Right cardiac atrium (tissue), 5 donors: ENCODE measurements around the gene JMJD6. TPM values are rescaled to one million over a fixed set of nuclear protein-coding genes. Genes with fewer than 3 reads are reported as not detected.
"Not testable (repeated sequence)": the region's sequence is repeated elsewhere in the genome, so short reads cannot be mapped to it uniquely, and the experiment has no call there.

Experiments
- ATAC-seq, 2 donors: fragments of 200-7000 bp; cut with Tn5 transposase; one replicate each; pipeline versions ENCODE4 v1.8.0 to v1.9.1; 2020; ENCODE audit warnings: moderate library complexity in 2 of 2, mild to moderate bottlenecking in 1 of 2
- DNase-seq, 3 donors: peaks; one replicate each; pipeline ENCODE4 v3.0.0-alpha.2; 2020
- H3K27ac ChIP-seq: one replicate; pipeline ENCODE4 v1.5.1; 2013; ENCODE audit warnings: mild to moderate bottlenecking, low read length, control low read depth, moderate library complexity
- H3K27me3 ChIP-seq: one replicate; pipeline ENCODE4 v1.6.1; 2013; ENCODE audit not compliant: control insufficient read depth, insufficient read depth
- H3K4me1 ChIP-seq: one replicate; pipeline ENCODE4 v1.6.1; 2013; ENCODE audit warnings: low read length; ENCODE audit not compliant: control insufficient read depth, insufficient read depth
- H3K4me3 ChIP-seq: one replicate; pipeline ENCODE4 v1.5.1; 2013; ENCODE audit warnings: low read length, control low read depth
- H3K9me3 ChIP-seq: one replicate; pipeline ENCODE4 v1.6.1; 2013; ENCODE audit warnings: low read length; ENCODE audit not compliant: control insufficient read depth
- WGBS: extraction: QIAGEN DNeasy Blood & Tissue Kit; methylation state at CpG from one replicate; pipeline ENCODE4 v1.1.7; 2013; 5-methylcytosine and 5-hydroxymethylcytosine counted together
- intact Hi-C, 4 donors: fragments of 100-400 bp; cut with DNase I; formaldehyde crosslinking; loops; one replicate each; pipeline versions ENCODE4 v1.11.0 to v1.14.0; 2022 to 2023
- polyA plus RNA-seq: library from polyadenylated mRNA; stranded (reverse); fragments of 200-250 nt; gene quantifications from one replicate; pipeline ENCODE4 v1.2.3, GENCODE V29; 2013
- total RNA-seq, 4 donors: library from RNA; stranded (reverse); fragmentation: NEBNext Ultra II Directional; extraction: Animal tissue kit (Norgen Biotek cat#: 25700); gene quantifications; one replicate each; pipeline ENCODE4 v1.2.1, GENCODE V29; 2021
- donor health status: healthy with polysubstance abuse.
- donor health status: DM: no; HTN: yes; CAD: no.
- donor health status: DM: no; HTN: no; CAD: no.
- donor health status: DM: no; HTN: yes; CAD: no; lungs with severe emphysema.
- donor health status: DM: yes; HTN: yes; CAD: no.

Gene JMJD6
- total and polyA plus RNA-seq, 5 donors = 36.7 to 58.8 (median 56.1) TPM

- ATAC-seq (no peak), DNase-seq (peak in 1 of 3 donors; percentile 33)
- WGBS = 78% methylated on average over 10 of the region's 10 CpGs
- H3K4me3 ChIP-seq = no peak overlapping the region
- intact Hi-C loops = no loop called here
- H3K4me1 ChIP-seq = peaks cover 40% of the 10 kb centered on the region
- no peaks in the 10 kb centered on the region for H3K27me3 ChIP-seq
- peak overlapping the region; percentile 87 for H3K27ac ChIP-seq
- no peaks in the 10 kb centered on the region for H3K9me3 ChIP-seq
These were observed 23.3 kb downstream of the JMJD6 start for GRCh38 chr17:76702941-76703637.

- H3K4me3 ChIP-seq = no peak overlapping the region
- DNase-seq = no peak
- 81% methylated on average over 2 of the region's 2 CpGs for WGBS
These were observed 24.3 kb downstream of the JMJD6 start for GRCh38 chr17:76702076-76702475.

GRCh38 chr17:76701471-76701967, 24.9 kb downstream of the JMJD6 start:
- intact Hi-C loops = no loop called here
- ATAC-seq (peak in 1 of 2 donors; percentile 0), DNase-seq (no peak)
- H3K9me3 ChIP-seq = no peaks in the 10 kb centered on the region
- H3K4me3 ChIP-seq = no peak overlapping the region
- H3K4me1 ChIP-seq = peaks cover 46% of the 10 kb centered on the region
- peak overlapping the region; percentile 99 for H3K27ac ChIP-seq
- H3K27me3 ChIP-seq = no peaks in the 10 kb centered on the region
- WGBS = 34% methylated on average over 11 of the region's 11 CpGs

More at GRCh38 chr17:76702076-76702475, 24.3 kb downstream of the JMJD6 start:
- Histone ChIP-seq H3K9me3 (no peaks in the 10 kb centered on the region), H3K27me3 (no peaks in the 10 kb centered on the region), H3K27ac (peak overlapping the region; percentile 82), H3K4me1 (peaks cover 41% of the 10 kb centered on the region)
- ATAC-seq = no peak
- intact Hi-C loops = no loop called here

- ATAC-seq (peak; percentile 73 to 79), DNase-seq (peak; percentile 68 to 87 (median 87))
- no peaks in the 10 kb centered on the region for H3K9me3 ChIP-seq
- H3K27me3 ChIP-seq = no peaks in the 10 kb centered on the region
- peaks cover 44% of the 10 kb centered on the region for H3K4me1 ChIP-seq
- WGBS = 15% methylated on average over 33 of the region's 33 CpGs
- peak overlapping the region; percentile 99 for H3K27ac ChIP-seq
- peak overlapping the region; percentile 25 for H3K4me3 ChIP-seq
- intact Hi-C loops = no loop called here
These were observed 25.6 kb downstream of the JMJD6 start for GRCh38 chr17:76700617-76701470.

GRCh38 chr17:76700270-76700616, 26.2 kb downstream of the JMJD6 start:
- Histone ChIP-seq H3K9me3 (no peaks in the 10 kb centered on the region), H3K4me3 (peak overlapping the region; percentile 25), H3K27ac (peak overlapping the region; percentile 99), H3K27me3 (no peaks in the 10 kb centered on the region), H3K4me1 (peaks cover 43% of the 10 kb centered on the region)
- ATAC-seq (peak; percentile 4 to 28), DNase-seq (no peak)
- WGBS = 25% methylated on average over 8 of the region's 8 CpGs
- intact Hi-C loops = no loop called here

- H3K9me3 ChIP-seq, H3K27me3 ChIP-seq, H3K4me3 ChIP-seq, intact Hi-C loops: not testable (repeated sequence)
- ATAC-seq (peak in 1 of 2 donors; percentile 0), DNase-seq (peak in 1 of 3 donors; percentile 13)
- Histone ChIP-seq H3K27ac (peak overlapping the region; percentile 99), H3K4me1 (peaks cover 42% of the 10 kb centered on the region)
- WGBS = 43% methylated on average over 7 of the region's 7 CpGs
These were observed 27.9 kb downstream of the JMJD6 start for GRCh38 chr17:76698466-76698977.

- intact Hi-C loops = no loop called here
- ATAC-seq (peak; percentile 16 to 51), DNase-seq (peak in 2 of 3 donors; percentile 74 to 83)
- H3K4me1 ChIP-seq = peaks cover 38% of the 10 kb centered on the region
- peak overlapping the region; percentile 99 for H3K27ac ChIP-seq
- H3K4me3 ChIP-seq = no peak overlapping the region
- WGBS = 32% methylated on average over 17 of the region's 17 CpGs
- H3K9me3 ChIP-seq = no peaks in the 10 kb centered on the region
- H3K27me3 ChIP-seq = no peaks in the 10 kb centered on the region
These were observed 28.5 kb downstream of the JMJD6 start for GRCh38 chr17:76697702-76698465.

- 51% methylated on average over 25 of the region's 25 CpGs for WGBS
- peak; percentile 5 to 63 for ATAC-seq
- H3K4me3 ChIP-seq = no peak overlapping the region
- H3K27me3 ChIP-seq = no peaks in the 10 kb centered on the region
- no peaks in the 10 kb centered on the region for H3K9me3 ChIP-seq
- intact Hi-C loops = no loop called here
- H3K27ac ChIP-seq = peak overlapping the region; percentile 99
- H3K4me1 ChIP-seq = peaks cover 35% of the 10 kb centered on the region
- peak; percentile 74 to 78 (median 76) for DNase-seq
These were observed 29.4 kb downstream of the JMJD6 start for GRCh38 chr17:76696763-76697701.

GRCh38 chr17:76695059-76695831, 31.2 kb downstream of the JMJD6 start:
- intact Hi-C loops = no loop called here
- H3K9me3 ChIP-seq = no peaks in the 10 kb centered on the region
- H3K27me3 ChIP-seq = no peaks in the 10 kb centered on the region
- no peak overlapping the region for H3K4me3 ChIP-seq
- H3K4me1 ChIP-seq = peaks cover 34% of the 10 kb centered on the region
- H3K27ac ChIP-seq = peak overlapping the region; percentile 66
- DNase-seq (peak in 1 of 3 donors; percentile 9), ATAC-seq (no peak)
- 58% methylated on average over 16 of the region's 16 CpGs for WGBS
